Liver (tissue), 3 donors: ENCODE data around the gene EDIL3.

Experiments used
- FOXA2 ChIP-seq: IDR thresholded peaks from 2 replicates; pipeline ENCODE4 v1.6.1; 2016; ENCODE audit warnings: antibody characterized with exemption
- HNF4A ChIP-seq, 2 donors: conservative IDR thresholded peaks; 2 replicates each; pipeline ENCODE4 v1.6.1; 2016; ENCODE audit warnings: antibody characterized with exemption in 2 of 2, mild to moderate bottlenecking in 2 of 2
- JUND ChIP-seq, 2 donors: IDR thresholded peaks; 2 replicates each; pipeline ENCODE4 v1.6.1; 2016; ENCODE audit warnings: antibody characterized with exemption in 2 of 2
- MAX ChIP-seq: IDR thresholded peaks from 2 replicates; pipeline ENCODE4 v1.6.1; 2016; ENCODE audit warnings: antibody characterized with exemption
- REST ChIP-seq: IDR thresholded peaks from 2 replicates; pipeline ENCODE4 v1.6.1; 2016; ENCODE audit warnings: antibody characterized with exemption, mild to moderate bottlenecking
- RXRA ChIP-seq, 2 donors: IDR thresholded peaks; 2 replicates each; pipeline ENCODE4 v1.6.1; 2017 to 2018; ENCODE audit warnings: antibody characterized with exemption in 2 of 2, mild to moderate bottlenecking in 1 of 2
- TAF1 ChIP-seq: conservative IDR thresholded peaks from 2 replicates; pipeline ENCODE4 v1.6.1; 2016; ENCODE audit warnings: antibody characterized with exemption, mild to moderate bottlenecking
- YY1 ChIP-seq: IDR thresholded peaks from 2 replicates; pipeline ENCODE4 v1.6.1; 2016; ENCODE audit warnings: antibody characterized with exemption, mild to moderate bottlenecking
- ZBTB33 ChIP-seq: IDR thresholded peaks from 2 replicates; pipeline ENCODE4 v1.6.1; 2016; ENCODE audit warnings: antibody characterized with exemption
- TF ChIP-seq, protein P1 (sequence below): fragments of 150-350 bp; IDR thresholded peaks from 2 replicates; pipeline ENCODE4 v1.5.1; 2017; ENCODE audit warnings: improper control_type of control experiment, low read depth, low read length; ENCODE audit not compliant: missing input control
- TF ChIP-seq, protein P2 (sequence below): IDR thresholded peaks from 2 replicates; pipeline ENCODE4 v1.6.1; 2016; ENCODE audit warnings: antibody characterized with exemption
- donor health status: healthy.
- donor health status: healthy.

DNA sequence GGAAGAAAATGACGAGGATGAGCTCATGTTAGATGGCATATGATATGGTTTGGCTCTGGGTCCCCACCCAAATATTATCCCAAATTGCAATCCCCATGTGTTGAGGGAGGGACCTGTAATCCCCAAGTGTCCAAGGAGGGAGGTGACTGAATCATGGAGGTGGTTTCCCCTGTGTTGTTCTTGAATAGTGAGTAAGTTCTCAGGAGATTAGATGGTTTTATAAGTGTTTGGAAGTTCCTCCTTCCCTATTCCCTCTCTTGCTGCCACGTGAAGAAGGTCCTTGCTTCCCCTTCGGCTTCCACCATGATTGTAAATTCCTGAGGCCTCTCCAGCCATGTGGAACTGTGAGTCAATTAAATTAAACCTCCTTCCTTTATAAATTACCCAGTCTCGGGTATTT, 10.1 kb downstream of the EDIL3 start:
- no peak for TF ChIP-seq ZBTB33
- TF ChIP-seq, protein P1, sequence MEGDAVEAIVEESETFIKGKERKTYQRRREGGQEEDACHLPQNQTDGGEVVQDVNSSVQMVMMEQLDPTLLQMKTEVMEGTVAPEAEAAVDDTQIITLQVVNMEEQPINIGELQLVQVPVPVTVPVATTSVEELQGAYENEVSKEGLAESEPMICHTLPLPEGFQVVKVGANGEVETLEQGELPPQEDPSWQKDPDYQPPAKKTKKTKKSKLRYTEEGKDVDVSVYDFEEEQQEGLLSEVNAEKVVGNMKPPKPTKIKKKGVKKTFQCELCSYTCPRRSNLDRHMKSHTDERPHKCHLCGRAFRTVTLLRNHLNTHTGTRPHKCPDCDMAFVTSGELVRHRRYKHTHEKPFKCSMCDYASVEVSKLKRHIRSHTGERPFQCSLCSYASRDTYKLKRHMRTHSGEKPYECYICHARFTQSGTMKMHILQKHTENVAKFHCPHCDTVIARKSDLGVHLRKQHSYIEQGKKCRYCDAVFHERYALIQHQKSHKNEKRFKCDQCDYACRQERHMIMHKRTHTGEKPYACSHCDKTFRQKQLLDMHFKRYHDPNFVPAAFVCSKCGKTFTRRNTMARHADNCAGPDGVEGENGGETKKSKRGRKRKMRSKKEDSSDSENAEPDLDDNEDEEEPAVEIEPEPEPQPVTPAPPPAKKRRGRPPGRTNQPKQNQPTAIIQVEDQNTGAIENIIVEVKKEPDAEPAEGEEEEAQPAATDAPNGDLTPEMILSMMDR, result no peak
- no peak for TF ChIP-seq JUND (IDR thresholded peaks at IDR 0.05)
- no peak for TF ChIP-seq RXRA (IDR thresholded peaks at IDR 0.05)
- TF ChIP-seq MAX, result no peak
- TF ChIP-seq, protein P2, sequence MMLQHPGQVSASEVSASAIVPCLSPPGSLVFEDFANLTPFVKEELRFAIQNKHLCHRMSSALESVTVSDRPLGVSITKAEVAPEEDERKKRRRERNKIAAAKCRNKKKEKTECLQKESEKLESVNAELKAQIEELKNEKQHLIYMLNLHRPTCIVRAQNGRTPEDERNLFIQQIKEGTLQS, result no peak
- TF ChIP-seq REST, result no peak
- TF ChIP-seq TAF1, result no peak
- no peak for TF ChIP-seq FOXA2
- TF ChIP-seq HNF4A (conservative IDR thresholded peaks at IDR 0.05), result no peak
- no peak for TF ChIP-seq YY1
